GM12892 (cell line): Measurements from ENCODE around the gene UBA1.

ENCODE experiments used
- DNase-seq: peaks from one replicate; pipeline ENCODE4 v3.0.0; 2011; ENCODE audit not compliant: insufficient read length
- FAIRE-seq: peaks from 2 replicates; lab custom pipeline; 2011; peaks lifted over from hg19 to GRCh38; lab: Jason Lieb, UNC
- POLR2A ChIP-seq: IDR thresholded peaks from 2 replicates; pipeline ENCODE4 v1.6.1; 2011; ENCODE audit warnings: low read depth, low read length, control low read depth
- POLR2AphosphoS5 ChIP-seq: IDR thresholded peaks from 2 replicates; pipeline ENCODE4 v1.6.1; 2011; ENCODE audit warnings: low read depth, low read length, control low read depth
- TAF1 ChIP-seq: IDR thresholded peaks from 2 replicates; pipeline ENCODE4 v1.6.1; 2011; ENCODE audit warnings: low read depth, mild to moderate bottlenecking, control low read depth, low read length, borderline replicate concordance

The UBA1 gene

GRCh38 chrX:47218280-47218919 is 24.8 kb downstream of the UBA1 start, which contains the start of gene CDK16:
Gene CDK16, plus strand, starts transcription at chrX:47218681. Its CDS starts 4,877 bp downstream, at chrX:47223558.
- FAIRE-seq (no peak), DNase-seq (peak; percentile 82)
- TF ChIP-seq POLR2AphosphoS5 (peak; percentile 75), TAF1 (peak; percentile 53; the same call in 1 of the 2 replicates), POLR2A (peak; percentile 82; the same call in 1 of the 2 replicates)

GRCh38 chrX:47218920-47219815 is 25.5 kb downstream of the UBA1 start:
- TF ChIP-seq TAF1, result no peak
- TF ChIP-seq POLR2A, result no peak
- TF ChIP-seq POLR2AphosphoS5, result 0 out of 2 replicates have a peak, but pooled peaks have one; percentile 34
- DNase-seq (peak; percentile 49), FAIRE-seq (peak; percentile 51)

GRCh38 chrX:47221756-47222155 is 28.1 kb downstream of the UBA1 start:
- TF ChIP-seq POLR2AphosphoS5 (no peak), TAF1 (no peak), POLR2A (no peak)
- DNase-seq (no peak), FAIRE-seq (no peak)

DNA sequence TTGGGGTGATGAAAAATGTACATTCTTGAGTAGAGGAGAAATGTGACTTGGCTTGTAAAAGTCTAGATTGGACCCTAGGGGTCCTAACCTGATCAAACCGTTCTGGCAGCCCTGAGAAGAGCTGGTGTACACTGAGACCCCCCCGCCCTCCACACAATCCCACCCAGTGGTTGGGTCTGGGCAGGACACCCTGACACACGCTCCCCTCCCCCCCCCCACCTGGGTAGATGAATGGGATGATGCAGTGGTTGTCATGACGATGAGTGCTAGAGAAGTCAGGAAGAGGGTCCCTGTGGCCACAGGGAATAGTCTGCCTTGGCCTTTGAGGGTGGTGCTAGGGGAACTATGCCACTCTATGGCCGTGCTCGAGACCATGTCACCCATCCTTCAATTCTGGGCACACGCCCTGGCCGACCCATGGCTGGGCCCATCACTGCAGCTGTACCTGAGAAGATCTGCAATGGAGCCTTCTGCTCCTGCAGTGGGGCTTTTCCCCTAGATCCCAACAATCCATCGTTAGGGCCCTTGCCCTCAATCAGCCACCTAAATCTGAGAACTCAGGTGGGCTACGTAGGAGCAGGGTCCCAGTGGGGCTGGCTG is 29.2 kb downstream of the UBA1 start:
- FAIRE-seq (no peak), DNase-seq (no peak)
- TF ChIP-seq POLR2A, result no peak; the same call in 1 of the 2 replicates
- no peak for TF ChIP-seq POLR2AphosphoS5
- TF ChIP-seq TAF1, result no peak

- DNase-seq (no peak), FAIRE-seq (no peak)
- TF ChIP-seq POLR2A (0 out of 2 replicates have a peak, but pooled peaks have one; percentile 15), TAF1 (no peak), POLR2AphosphoS5 (no peak)
Observed at GRCh38 chrX:47223476-47224250, 30.0 kb downstream of the UBA1 start.

GRCh38 chrX:47224266-47224895 is 30.8 kb downstream of the UBA1 start:
- FAIRE-seq (no peak), DNase-seq (no peak)
- TF ChIP-seq POLR2A, result no peak
- TF ChIP-seq TAF1, result no peak
- no peak for TF ChIP-seq POLR2AphosphoS5

DNA sequence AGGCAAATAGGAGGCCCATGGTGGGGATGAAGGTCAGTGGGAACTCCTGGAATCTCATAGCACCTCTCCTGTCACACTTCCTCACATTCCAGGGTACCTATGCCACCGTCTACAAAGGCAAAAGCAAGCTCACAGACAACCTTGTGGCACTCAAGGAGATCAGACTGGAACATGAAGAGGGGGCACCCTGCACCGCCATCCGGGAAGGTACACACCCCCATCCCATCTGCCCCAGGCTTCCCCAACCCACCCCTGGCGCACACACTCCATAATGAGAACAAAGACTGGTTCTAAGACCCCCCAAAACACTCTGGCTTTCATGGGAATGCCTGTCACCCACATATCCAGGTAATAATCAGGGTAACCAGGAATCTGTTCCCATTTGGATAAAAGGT is 31.3 kb downstream of the UBA1 start:
- FAIRE-seq, result no peak
- no peak for DNase-seq
- TF ChIP-seq POLR2AphosphoS5 (no peak), TAF1 (no peak), POLR2A (no peak)

- no peak for TF ChIP-seq POLR2A
- TF ChIP-seq POLR2AphosphoS5, result no peak
- TF ChIP-seq TAF1, result no peak
- FAIRE-seq (no peak), DNase-seq (no peak)
Observed at GRCh38 chrX:47226071-47226470, 32.4 kb downstream of the UBA1 start.

GRCh38 chrX:47226531-47227333 is 33.1 kb downstream of the UBA1 start:
- TF ChIP-seq TAF1 (no peak), POLR2AphosphoS5 (no peak), POLR2A (no peak)
- FAIRE-seq (no peak), DNase-seq (no peak)

DNA sequence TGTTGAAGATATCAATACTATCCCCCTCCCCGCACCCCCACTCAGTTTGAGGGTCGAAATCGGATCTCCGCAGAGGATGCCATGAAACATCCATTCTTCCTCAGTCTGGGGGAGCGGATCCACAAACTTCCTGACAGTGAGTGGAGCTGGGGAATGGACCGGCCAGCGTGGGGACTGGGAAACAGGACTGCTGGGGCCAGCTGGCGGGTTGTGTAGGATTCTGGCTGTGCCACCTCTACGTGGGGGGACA is 33.6 kb downstream of the UBA1 start:
- no peak for FAIRE-seq
- no peak for TF ChIP-seq TAF1
- TF ChIP-seq POLR2A, result no peak
- no peak for TF ChIP-seq POLR2AphosphoS5
- no peak for DNase-seq
